IPS DF 6.9 (cell line): Measurements from ENCODE around the gene PPP1R12B.
"Not testable (repeated sequence)": the region's sequence is repeated elsewhere in the genome, so short reads cannot be mapped to it uniquely, and the experiment has no call there.

ENCODE experiments used
- DNase-seq: peaks from one replicate; pipeline ENCODE4 v3.0.0-alpha.2; 2013; ENCODE audit warnings: low read depth, low spot score
- H3K27ac ChIP-seq: one replicate; pipeline ENCODE4 v1.5.1; 2013; ENCODE audit warnings: low read length, control low read depth
- H3K27me3 ChIP-seq: 2 replicates; pipeline ENCODE4 v1.6.1; 2013; ENCODE audit warnings: mild to moderate bottlenecking, low read length; ENCODE audit not compliant: control insufficient read depth, insufficient read depth
- H3K36me3 ChIP-seq: 2 replicates; pipeline ENCODE4 v1.6.1; 2013; ENCODE audit warnings: low read length; ENCODE audit not compliant: control insufficient read depth, insufficient read depth
- H3K4me1 ChIP-seq: 2 replicates; pipeline ENCODE4 v1.6.1; 2013; ENCODE audit warnings: low read length; ENCODE audit not compliant: control insufficient read depth, insufficient read depth
- H3K4me3 ChIP-seq: 2 replicates; pipeline ENCODE4 v1.5.1; 2013; ENCODE audit warnings: mild to moderate bottlenecking, low read length
- H3K9me3 ChIP-seq: 2 replicates; pipeline ENCODE4 v1.6.1; 2013; ENCODE audit warnings: low read length, inconsistent platforms; ENCODE audit not compliant: control insufficient read depth, insufficient read depth
- WGBS: extraction: QIAGEN DNeasy Blood & Tissue Kit; methylation state at CpG from one replicate; pipeline ENCODE4 v1.1.7; 2013; ENCODE audit warnings: mixed read lengths, missing lambda C conversion rate; ENCODE audit not compliant: insufficient read length, insufficient coverage; 5-methylcytosine and 5-hydroxymethylcytosine counted together

PPP1R12B gene

DNA sequence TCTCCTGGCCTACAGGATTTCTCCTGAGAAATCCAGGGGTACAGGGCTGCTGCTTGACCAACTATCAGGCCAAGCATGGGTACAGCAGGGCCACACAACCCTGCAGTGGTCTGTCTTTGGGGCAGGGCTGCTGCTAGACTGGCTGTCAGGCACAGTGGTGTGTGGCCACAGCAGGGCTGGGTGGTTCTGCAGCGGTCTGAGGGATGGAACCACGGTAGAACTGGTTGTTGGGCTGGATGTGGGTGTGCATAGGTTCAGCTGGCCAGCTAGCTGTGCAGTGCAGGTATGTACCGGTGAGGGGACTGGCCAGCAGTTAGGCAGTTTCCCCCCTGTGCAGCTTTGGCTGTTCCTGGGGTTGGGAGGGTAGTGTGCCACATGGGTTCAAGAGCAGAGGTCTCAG, 136.3 kb downstream of the PPP1R12B start:
- not testable (repeated sequence) for H3K9me3 ChIP-seq, H3K27ac ChIP-seq, DNase-seq, H3K36me3 ChIP-seq, H3K4me3 ChIP-seq, H3K4me1 ChIP-seq, H3K27me3 ChIP-seq
- WGBS: no CpG with 5 or more reads among the region's 3 CpGs

DNA sequence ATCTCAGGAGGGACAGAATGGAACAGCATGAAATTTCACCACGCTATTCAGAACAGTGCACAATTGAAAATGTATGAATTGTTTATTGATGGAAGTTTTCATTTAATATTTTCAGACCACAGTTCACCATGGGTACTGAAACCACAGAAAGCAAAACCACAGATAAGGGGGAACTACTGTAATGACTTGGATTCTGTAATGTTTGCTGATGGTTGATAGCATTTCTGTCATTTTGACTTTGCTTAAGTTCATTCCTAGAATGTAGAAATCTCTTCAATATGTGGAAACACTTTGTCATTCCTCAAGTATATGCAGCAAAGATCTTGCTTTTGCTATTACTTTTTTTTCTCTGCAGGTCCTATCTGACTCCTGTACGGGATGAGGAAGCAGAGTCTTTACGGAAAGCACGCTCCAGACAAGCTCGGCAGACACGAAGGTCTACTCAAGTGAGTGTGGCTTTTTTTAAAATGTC, 139.7 kb downstream of the PPP1R12B start:
- H3K27ac ChIP-seq, H3K27me3 ChIP-seq, H3K4me1 ChIP-seq, DNase-seq, H3K4me3 ChIP-seq, H3K36me3 ChIP-seq, H3K9me3 ChIP-seq: not testable (repeated sequence)
- WGBS: no CpG with 5 or more reads among the region's 6 CpGs

DNA sequence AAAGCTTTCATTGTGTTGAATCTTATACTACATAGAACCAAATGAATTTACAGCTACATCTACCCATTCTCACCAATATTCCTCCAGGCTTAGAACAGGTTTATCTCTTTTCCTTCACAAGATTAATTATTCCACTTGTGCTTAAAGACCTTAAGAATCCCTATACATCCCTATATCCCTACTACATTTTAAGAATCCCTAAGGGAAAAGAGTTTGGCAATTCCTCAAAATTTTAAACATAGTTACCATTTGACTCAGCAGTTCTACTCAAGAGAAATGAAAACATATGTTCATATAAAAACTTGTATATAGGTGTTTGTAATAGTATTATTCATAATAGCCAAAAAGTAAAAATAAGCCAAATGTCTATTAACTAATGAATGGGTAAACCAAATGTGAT, 140.6 kb downstream of the PPP1R12B start:
- H3K27ac ChIP-seq, H3K36me3 ChIP-seq, H3K4me3 ChIP-seq, H3K4me1 ChIP-seq, H3K27me3 ChIP-seq, DNase-seq, H3K9me3 ChIP-seq: not testable (repeated sequence)

DNA sequence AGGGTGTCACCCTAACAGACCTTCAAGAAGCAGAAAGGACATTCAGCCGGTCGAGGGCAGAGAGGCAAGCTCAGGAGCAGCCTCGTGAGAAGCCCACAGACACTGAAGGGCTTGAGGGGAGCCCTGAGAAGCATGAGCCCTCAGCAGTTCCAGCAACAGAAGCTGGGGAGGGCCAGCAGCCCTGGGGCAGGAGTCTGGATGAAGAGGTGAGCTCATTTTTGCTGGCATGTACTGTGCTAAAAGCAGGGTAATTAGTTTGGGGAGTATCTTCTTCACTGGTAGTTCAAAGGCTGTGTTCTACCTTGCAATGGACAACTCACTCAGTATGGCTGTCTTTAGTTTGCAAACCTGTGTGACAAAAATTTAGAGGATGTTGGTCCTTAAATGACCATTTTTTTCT, 144.6 kb downstream of the PPP1R12B start:
- H3K36me3 ChIP-seq, DNase-seq, H3K4me1 ChIP-seq, H3K9me3 ChIP-seq, H3K27me3 ChIP-seq, H3K27ac ChIP-seq, H3K4me3 ChIP-seq: not testable (repeated sequence)
- WGBS: no CpG with 5 or more reads among the region's 3 CpGs

DNA sequence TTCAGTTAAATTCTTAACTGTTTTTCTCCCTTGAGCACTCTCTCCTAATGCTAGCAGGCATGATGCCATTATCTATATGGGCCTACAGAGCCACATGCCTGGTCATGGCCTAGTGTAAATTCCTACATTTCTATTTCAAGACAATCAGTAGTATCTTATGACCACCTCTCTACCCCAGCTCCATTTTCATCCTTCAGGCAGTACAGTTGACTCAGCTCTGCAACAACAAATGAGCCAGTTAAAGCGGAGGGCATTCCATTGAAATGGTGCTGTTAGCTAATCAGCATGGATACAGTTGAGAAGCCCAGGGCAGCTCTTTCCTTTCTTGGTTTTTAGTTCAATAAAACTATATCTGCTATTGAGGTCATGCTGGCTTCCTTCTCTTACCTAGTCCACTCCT, 150.0 kb downstream of the PPP1R12B start:
- no CpG with 5 or more reads among the region's 1 CpG for WGBS
- H3K4me1 ChIP-seq: no peaks in the 10 kb centered on the region
- H3K27me3 ChIP-seq: no peaks in the 10 kb centered on the region
- H3K36me3 ChIP-seq: no peaks in the 10 kb centered on the region
- no peak overlapping the region for H3K27ac ChIP-seq
- DNase-seq: no peak
- H3K4me3 ChIP-seq: no peak overlapping the region
- H3K9me3 ChIP-seq: no peaks in the 10 kb centered on the region

DNA sequence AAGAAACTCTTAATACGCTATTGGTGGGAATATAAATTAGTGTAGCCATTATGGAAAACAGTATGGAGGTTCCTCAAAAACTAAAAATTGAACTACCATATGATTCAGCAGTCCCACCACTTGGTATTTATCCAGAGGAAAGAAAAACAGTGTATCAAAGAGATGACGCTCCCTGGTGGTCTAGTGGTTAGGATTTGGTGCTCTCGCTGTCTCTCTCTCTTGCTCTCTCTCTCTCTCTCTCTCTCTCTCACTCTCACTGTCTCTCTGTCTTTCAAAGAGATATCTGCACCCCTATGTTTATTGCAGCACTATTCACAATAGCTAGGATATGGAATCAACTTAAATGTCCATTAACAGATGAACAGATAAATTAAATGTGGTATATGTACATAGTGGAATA, 151.5 kb downstream of the PPP1R12B start:
- not testable (repeated sequence) for H3K36me3 ChIP-seq, H3K4me1 ChIP-seq, H3K4me3 ChIP-seq, DNase-seq, H3K27ac ChIP-seq, H3K9me3 ChIP-seq, H3K27me3 ChIP-seq
- no CpG with 5 or more reads among the region's 3 CpGs for WGBS

DNA sequence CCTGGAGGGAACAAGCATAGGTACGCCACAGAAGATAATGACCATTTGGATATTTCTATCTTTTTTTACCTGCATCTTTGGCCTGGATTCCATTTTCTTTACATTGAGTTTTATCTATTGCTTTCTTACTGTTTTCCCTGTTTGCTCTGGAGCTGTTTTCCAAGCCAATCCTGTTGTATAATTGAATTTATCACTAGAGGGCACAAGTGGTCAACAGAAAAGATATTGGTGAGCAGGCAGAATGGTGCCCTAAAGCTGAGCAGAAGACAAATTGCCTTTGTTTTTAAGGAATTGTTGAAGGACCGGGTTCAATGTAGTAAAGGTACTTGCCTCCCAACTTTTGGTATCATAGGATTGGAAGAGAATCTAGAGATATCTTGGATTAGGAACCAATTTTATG, 152.8 kb downstream of the PPP1R12B start:
- Histone ChIP-seq H3K4me1 (no peaks in the 10 kb centered on the region; the same call in 1 of the 2 replicates), H3K36me3 (no peaks in the 10 kb centered on the region), H3K27me3 (no peaks in the 10 kb centered on the region), H3K9me3 (no peaks in the 10 kb centered on the region), H3K27ac (no peak overlapping the region), H3K4me3 (no peak overlapping the region)
- WGBS: no CpG with 5 or more reads among the region's 2 CpGs
- no peak for DNase-seq

DNA sequence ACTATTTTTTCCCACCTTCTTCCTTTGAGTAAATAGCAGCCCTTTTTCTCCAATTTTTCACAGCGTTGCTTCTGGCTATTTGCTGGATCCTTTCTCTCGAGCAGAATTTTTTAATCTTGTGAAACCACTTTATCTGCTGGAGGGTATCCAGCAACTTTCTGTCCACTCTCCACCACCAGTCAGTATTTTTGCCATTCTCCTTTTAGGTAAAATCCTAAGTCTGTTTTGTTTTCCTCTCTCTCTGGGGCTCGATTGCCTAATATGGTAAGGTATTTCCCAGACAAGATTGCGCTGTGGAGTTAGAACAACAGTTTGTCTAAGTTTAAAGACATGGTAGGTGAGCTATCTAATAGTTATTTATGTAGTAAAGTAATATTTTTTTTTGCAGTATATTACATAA, 156.9 kb downstream of the PPP1R12B start:
- no peak for DNase-seq
- no CpG with 5 or more reads among the region's 4 CpGs for WGBS
- H3K27ac ChIP-seq: no peak overlapping the region

DNA sequence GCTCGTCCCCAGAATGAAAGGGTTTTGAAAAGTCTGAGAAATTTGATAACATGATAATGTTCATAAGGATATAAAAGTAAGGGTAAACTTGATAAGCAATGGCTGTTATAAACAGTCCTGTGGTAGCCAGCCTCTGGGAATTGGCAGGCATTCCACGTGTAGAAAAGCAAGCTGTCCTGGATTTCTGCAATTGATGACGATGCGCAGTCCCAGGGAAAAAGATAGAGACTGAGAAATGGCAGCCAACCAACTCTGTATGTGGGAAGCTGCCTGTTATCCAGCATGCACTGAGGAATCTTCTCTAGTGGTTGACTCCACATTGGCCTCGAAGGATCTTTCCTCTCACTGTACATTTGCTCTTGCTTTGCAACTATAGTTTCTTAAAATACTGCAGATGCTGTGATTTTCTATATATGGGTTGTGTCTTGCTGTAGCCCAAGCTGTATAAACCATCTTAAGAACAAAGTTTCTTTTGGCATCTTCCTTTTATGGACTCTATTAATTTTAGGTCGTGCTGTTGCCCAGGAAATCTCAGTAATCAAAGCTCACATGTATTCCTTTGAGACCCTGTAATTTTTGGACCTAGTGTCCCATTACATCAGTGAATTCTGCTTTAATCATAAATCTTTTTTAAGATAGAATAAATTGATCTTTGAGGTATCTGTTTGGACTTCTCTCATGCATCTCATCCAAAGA, 157.5 kb downstream of the PPP1R12B start:
- not testable (repeated sequence) for H3K9me3 ChIP-seq, H3K27ac ChIP-seq, H3K36me3 ChIP-seq, H3K4me1 ChIP-seq, H3K4me3 ChIP-seq, DNase-seq, H3K27me3 ChIP-seq
- no CpG with 5 or more reads among the region's 6 CpGs for WGBS

More for the DNA sequence above, 156.9 kb downstream of the PPP1R12B start:
- Histone ChIP-seq H3K36me3 (no peaks in the 10 kb centered on the region), H3K4me1 (no peaks in the 10 kb centered on the region; the same call in 1 of the 2 replicates), H3K9me3 (no peaks in the 10 kb centered on the region), H3K4me3 (no peak overlapping the region), H3K27me3 (no peaks in the 10 kb centered on the region)

DNA sequence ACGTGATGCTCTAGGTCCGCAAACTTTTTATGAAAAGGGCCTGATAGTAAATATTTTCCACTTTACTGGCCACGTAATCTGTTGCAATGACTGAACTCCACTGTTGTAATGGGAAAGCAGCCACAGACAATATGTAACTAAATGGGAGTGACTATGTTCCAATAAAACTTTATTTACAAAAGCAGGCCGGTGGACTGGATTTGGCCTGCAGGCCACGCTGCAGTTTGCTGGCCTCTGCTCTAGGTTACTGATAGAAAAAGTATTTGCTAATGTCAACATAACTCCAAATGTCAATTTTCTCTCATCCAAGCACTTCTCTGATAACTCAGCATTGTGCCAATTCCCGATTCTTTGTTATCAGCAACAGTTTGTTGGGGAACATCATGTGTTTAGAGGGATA, 160.4 kb downstream of the PPP1R12B start:
- H3K27me3 ChIP-seq, H3K9me3 ChIP-seq, H3K36me3 ChIP-seq, DNase-seq, H3K4me3 ChIP-seq, H3K4me1 ChIP-seq, H3K27ac ChIP-seq: not testable (repeated sequence)
- no CpG with 5 or more reads among the region's 6 CpGs for WGBS

DNA sequence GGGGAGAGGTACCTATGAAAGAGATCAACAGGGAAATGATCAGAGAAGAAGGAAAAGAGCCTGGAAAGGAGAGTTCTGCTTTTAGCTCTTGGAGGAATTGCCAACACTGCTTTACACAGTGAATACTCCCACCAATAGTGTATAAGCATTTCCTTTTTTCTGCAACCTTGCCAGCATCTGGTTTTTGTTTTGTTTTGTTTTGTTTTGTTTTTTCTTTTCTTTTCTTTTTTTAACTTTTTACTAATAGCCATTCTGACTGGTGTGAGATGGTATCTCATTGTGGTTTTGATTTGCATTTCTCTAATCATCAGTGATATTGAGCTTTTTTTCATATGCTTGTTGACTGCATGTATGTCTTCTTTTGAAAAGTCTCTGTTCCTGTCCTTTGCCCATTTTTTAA, 165.4 kb downstream of the PPP1R12B start:
- H3K36me3 ChIP-seq, H3K27ac ChIP-seq, DNase-seq, H3K9me3 ChIP-seq, H3K4me3 ChIP-seq, H3K27me3 ChIP-seq, H3K4me1 ChIP-seq: not testable (repeated sequence)
